PC-9 (cell line): ENCODE measurements around the gene BCL2. TPM values are rescaled to one million over a fixed set of nuclear protein-coding genes. Genes with fewer than 3 reads are reported as not detected.

Experiments
- BruUV-seq: library from RNA; stranded (reverse); fragments of 400-500 nt; replicated peaks from 2 replicates; lab custom pipeline; 2021; lab: Mats Ljungman, UMichigan
- CTCF ChIA-PET: fragments of 300-600 bp; sonication (Branson Sonifier 250); formaldehyde crosslinking; loops from one replicate; lab custom pipeline; 2022; ENCODE audit warnings: antibody characterized with exemption; lab: Charles Lee
- POLR2A ChIA-PET: fragments of 300-600 bp; sonication (Branson Sonifier 250); formaldehyde crosslinking; loops from one replicate; lab custom pipeline; 2022; ENCODE audit warnings: antibody characterized with exemption; ENCODE audit not compliant: unreplicated experiment; lab: Charles Lee
- DNase-seq, 2 experiments: peaks; one replicate each; pipeline versions ENCODE4 v3.0.0 to v3.0.0-alpha.2; 2015 to 2022; ENCODE audit warnings: mixed read lengths in 1 of 2
- H2AFZ ChIP-seq: fragments of 200-600 bp; sonication (generic); 2 replicates; pipeline ENCODE4 v1.8.1; 2017; ENCODE audit warnings: antibody characterized with exemption
- H3F3A ChIP-seq: fragments of 200-600 bp; sonication (generic); 2 replicates; pipeline ENCODE4 v1.8.1; 2017; ENCODE audit warnings: antibody characterized with exemption, mild to moderate bottlenecking, low read depth; ENCODE audit not compliant: insufficient read depth
- H3K27ac ChIP-seq: fragments of 200-600 bp; sonication (generic); 2 replicates; pipeline ENCODE4 v1.6.1; 2016; ENCODE audit warnings: mixed run types
- H3K27me3 ChIP-seq: fragments of 200-600 bp; sonication (generic); 2 replicates; pipeline ENCODE4 v1.6.1; 2016; ENCODE audit warnings: low read depth, mixed run types; ENCODE audit not compliant: insufficient read depth
- H3K36me3 ChIP-seq: fragments of 200-600 bp; sonication (generic); 2 replicates; pipeline ENCODE4 v1.6.1; 2016; ENCODE audit warnings: low read depth, mixed run types
- H3K4me1 ChIP-seq: fragments of 200-600 bp; sonication (generic); replicated peaks from 2 replicates; pipeline ENCODE4 v1.6.1; 2016; ENCODE audit warnings: mixed run types; ENCODE audit not compliant: insufficient read depth
- H3K4me2 ChIP-seq: fragments of 200-600 bp; sonication (generic); 2 replicates; pipeline ENCODE4 v1.6.1; 2017; ENCODE audit warnings: mixed run types
- H3K4me3 ChIP-seq: fragments of 200-600 bp; sonication (generic); 2 replicates; pipeline ENCODE4 v1.6.1; 2016; ENCODE audit warnings: mixed run types
- H3K79me2 ChIP-seq: fragments of 200-600 bp; sonication (generic); 2 replicates; pipeline ENCODE4 v1.6.1; 2017; ENCODE audit warnings: low read depth, mixed run types
- H3K9me2 ChIP-seq: fragments of 200-600 bp; sonication (generic); 2 replicates; pipeline ENCODE4 v1.8.1; 2017; ENCODE audit warnings: mild to moderate bottlenecking; ENCODE audit not compliant: insufficient read depth
- H3K9me3 ChIP-seq: fragments of 200-600 bp; sonication (generic); 2 replicates; pipeline ENCODE4 v1.8.1; 2016; ENCODE audit warnings: low read depth; ENCODE audit not compliant: insufficient read depth
- H4K20me1 ChIP-seq: fragments of 200-600 bp; sonication (generic); 2 replicates; pipeline ENCODE4 v1.8.1; 2017; ENCODE audit not compliant: insufficient read depth
- EZH2 ChIP-seq: fragments of 200-600 bp; sonication (generic); IDR thresholded peaks from 2 replicates; pipeline ENCODE4 v1.8.0; 2017; ENCODE audit warnings: antibody characterized with exemption, low read depth
- intact Hi-C: fragments of 100-400 bp; cut with micrococcal nuclease; formaldehyde crosslinking; loops from one replicate; pipeline ENCODE4 v1.10.0; 2022; ENCODE audit not compliant: unreplicated experiment
- total RNA-seq: library from RNA; stranded (reverse); gene quantifications from 2 replicates; pipeline ENCODE4 v1.2.3, GENCODE V29; 2021
- TF ChIP-seq, protein P1 (sequence below): fragments of 200-600 bp; sonication (generic); conservative IDR thresholded peaks from 2 replicates; pipeline ENCODE4 v1.6.1; 2017; ENCODE audit warnings: mixed run types, antibody characterized with exemption, mild to moderate bottlenecking, moderate library complexity

The BCL2 gene
- total RNA-seq, 1 experiment from 2014 or later: 2.0 TPM

DNA sequence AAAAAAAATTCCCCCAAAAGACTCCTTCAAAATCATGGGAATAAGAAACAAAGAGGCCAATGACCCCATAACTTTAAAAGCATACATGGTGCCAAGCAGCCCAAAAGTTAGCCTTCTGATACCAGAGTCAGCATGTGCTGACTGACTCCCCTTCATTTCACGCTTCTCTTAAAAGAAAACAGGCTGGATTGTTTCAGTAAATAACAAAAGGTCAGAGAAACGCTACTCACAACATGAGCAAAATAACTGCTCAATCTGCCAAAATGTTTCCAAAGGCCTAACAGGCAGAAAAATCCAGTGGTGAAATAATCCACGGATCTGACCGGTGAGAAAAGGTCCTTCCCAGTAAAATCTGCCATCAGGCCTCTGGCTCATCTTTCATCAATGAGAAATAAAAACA is 71.6 kb downstream of the BCL2 start:
- POLR2A ChIA-PET: no interaction called here

DNA sequence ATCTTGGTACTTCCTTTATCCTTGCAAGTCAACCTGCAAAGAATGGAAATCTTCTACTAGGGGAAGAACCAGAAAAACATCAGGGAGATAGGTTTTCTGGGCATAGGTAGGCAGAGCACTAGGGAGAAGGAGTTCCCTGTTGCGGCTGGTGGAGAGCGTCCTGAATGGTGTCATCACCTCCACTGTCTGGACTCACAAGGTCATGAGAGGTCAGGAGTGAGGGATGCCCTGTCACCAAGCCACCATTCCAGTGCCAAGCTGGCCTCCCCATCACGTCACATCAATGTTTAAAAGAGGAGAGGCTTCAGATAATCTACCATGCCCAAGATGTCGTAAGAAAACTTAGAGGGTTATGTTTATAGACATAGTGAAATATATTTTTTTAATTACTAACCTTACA is 72.1 kb downstream of the BCL2 start:
- no peak for TF ChIP-seq EZH2
- TF ChIP-seq, protein P1, sequence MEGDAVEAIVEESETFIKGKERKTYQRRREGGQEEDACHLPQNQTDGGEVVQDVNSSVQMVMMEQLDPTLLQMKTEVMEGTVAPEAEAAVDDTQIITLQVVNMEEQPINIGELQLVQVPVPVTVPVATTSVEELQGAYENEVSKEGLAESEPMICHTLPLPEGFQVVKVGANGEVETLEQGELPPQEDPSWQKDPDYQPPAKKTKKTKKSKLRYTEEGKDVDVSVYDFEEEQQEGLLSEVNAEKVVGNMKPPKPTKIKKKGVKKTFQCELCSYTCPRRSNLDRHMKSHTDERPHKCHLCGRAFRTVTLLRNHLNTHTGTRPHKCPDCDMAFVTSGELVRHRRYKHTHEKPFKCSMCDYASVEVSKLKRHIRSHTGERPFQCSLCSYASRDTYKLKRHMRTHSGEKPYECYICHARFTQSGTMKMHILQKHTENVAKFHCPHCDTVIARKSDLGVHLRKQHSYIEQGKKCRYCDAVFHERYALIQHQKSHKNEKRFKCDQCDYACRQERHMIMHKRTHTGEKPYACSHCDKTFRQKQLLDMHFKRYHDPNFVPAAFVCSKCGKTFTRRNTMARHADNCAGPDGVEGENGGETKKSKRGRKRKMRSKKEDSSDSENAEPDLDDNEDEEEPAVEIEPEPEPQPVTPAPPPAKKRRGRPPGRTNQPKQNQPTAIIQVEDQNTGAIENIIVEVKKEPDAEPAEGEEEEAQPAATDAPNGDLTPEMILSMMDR: no peak
- intact Hi-C loops: no loop called here
- ChIA-PET CTCF (no interaction called here), POLR2A (no interaction called here)
- no peaks in the 10 kb centered on the region for H3K36me3 ChIP-seq
- DNase-seq: no peak
- no TSS peak for BruUV-seq
- H3K9me3 ChIP-seq: no peaks in the 10 kb centered on the region
- no peak overlapping the region for H3K4me3 ChIP-seq
- no peaks in the 10 kb centered on the region for H3K27me3 ChIP-seq
- no peaks in the 10 kb centered on the region for H4K20me1 ChIP-seq
- H3K9me2 ChIP-seq: 0 out of 2 replicates have a peak, but pooled peaks cover 6% of the 10 kb centered on the region
- H2AFZ ChIP-seq: no peak overlapping the region
- H3K27ac ChIP-seq: no peak overlapping the region
- no peak overlapping the region for H3K4me2 ChIP-seq
- H3K4me1 ChIP-seq: no peaks in the 10 kb centered on the region
- no peaks in the 10 kb centered on the region for H3K79me2 ChIP-seq
- no peaks in the 10 kb centered on the region for H3F3A ChIP-seq

More for the DNA sequence above, 71.6 kb downstream of the BCL2 start:
- Histone ChIP-seq H3K4me2 (no peak overlapping the region), H3K9me3 (no peaks in the 10 kb centered on the region), H3K36me3 (no peaks in the 10 kb centered on the region), H3K4me3 (no peak overlapping the region), H3K27me3 (no peaks in the 10 kb centered on the region), H2AFZ (no peak overlapping the region), H4K20me1 (no peaks in the 10 kb centered on the region), H3K27ac (no peak overlapping the region), H3F3A (no peaks in the 10 kb centered on the region), H3K79me2 (no peaks in the 10 kb centered on the region), H3K4me1 (no peaks in the 10 kb centered on the region), H3K9me2 (0 out of 2 replicates have a peak, but pooled peaks cover 6% of the 10 kb centered on the region)
- no peak for TF ChIP-seq EZH2
- TF ChIP-seq, protein P1: no peak
- intact Hi-C loops: no loop called here
- CTCF ChIA-PET: no interaction called here
- no TSS peak for BruUV-seq
- no peak for DNase-seq

DNA sequence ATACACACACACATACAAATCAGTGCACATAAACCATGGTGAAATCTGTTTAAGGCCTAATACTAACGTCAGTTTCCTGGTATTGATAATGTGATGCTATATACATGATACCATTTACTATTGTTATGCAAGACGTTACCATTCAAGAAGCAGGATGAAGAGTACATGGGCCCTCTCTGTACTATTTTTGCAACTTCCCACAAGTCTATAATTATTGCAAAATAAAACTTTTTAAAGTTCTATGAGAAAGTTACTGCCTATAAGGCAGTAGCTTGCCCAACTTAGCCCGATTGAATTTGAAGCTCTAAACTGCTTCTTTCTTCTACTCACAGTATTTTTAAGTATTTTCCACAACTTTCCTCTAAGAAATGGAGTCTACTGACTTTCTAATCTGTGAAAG is 74.0 kb downstream of the BCL2 start:
- Histone ChIP-seq H3K27me3 (no peaks in the 10 kb centered on the region), H3K4me2 (no peak overlapping the region), H3K4me1 (no peaks in the 10 kb centered on the region), H2AFZ (no peak overlapping the region), H3K9me3 (no peaks in the 10 kb centered on the region), H4K20me1 (no peaks in the 10 kb centered on the region), H3K9me2 (0 out of 2 replicates have a peak, but pooled peaks cover 6% of the 10 kb centered on the region), H3K4me3 (no peak overlapping the region), H3K36me3 (no peaks in the 10 kb centered on the region), H3K27ac (no peak overlapping the region), H3F3A (no peaks in the 10 kb centered on the region), H3K79me2 (no peaks in the 10 kb centered on the region)
- ChIA-PET POLR2A (no interaction called here), CTCF (no interaction called here)
- intact Hi-C loops: no loop called here
- DNase-seq: no peak
- BruUV-seq: no TSS peak
- TF ChIP-seq EZH2: no peak
- TF ChIP-seq, protein P1: no peak
